NCI-H2171 treated with DMSO at 0.1 percent for 48 hours (cell line): ENCODE data around the gene MYH14.

Experiments used
- DNase-seq: peaks from one replicate; lab custom pipeline; 2025; lab: John Stamatoyannopoulos, UW

Gene MYH14

GRCh38 chr19:50203281-50204080 lies at the start of gene MYH14:
Gene MYH14, plus strand, starts transcription at chr19:50203622. Its CDS starts 6,744 bp downstream, at chr19:50210366.
- peak; percentile 95 for DNase-seq

- DNase-seq, result no peak
Measured at GRCh38 chr19:50154529-50154928, 48.9 kb upstream of the MYH14 start.

GRCh38 chr19:50155520-50156109 lies 47.8 kb upstream of the MYH14 start:
- DNase-seq, result peak; percentile 17

DNA sequence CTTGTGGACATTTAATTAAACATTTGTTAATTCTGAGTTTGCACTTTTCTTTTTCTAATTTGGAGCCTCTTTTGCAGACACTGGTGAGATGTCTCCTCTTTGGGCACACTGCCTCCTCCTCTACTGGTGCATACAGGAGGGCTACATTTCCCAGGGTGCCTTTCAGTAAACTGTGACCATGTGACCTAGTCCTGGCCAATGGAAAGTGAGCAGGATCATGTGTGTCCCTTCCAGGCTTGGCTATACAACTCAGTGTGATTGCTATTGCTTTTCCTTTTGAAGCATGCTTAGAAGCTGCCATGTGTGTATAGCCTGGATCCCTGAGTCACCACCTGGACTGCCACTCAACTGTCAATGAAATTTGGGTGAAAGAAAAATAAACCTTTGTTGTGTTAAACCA lies 44.8 kb upstream of the MYH14 start:
- DNase-seq, result no peak

GRCh38 chr19:50159078-50159477 lies 44.3 kb upstream of the MYH14 start:
- no peak for DNase-seq

DNA sequence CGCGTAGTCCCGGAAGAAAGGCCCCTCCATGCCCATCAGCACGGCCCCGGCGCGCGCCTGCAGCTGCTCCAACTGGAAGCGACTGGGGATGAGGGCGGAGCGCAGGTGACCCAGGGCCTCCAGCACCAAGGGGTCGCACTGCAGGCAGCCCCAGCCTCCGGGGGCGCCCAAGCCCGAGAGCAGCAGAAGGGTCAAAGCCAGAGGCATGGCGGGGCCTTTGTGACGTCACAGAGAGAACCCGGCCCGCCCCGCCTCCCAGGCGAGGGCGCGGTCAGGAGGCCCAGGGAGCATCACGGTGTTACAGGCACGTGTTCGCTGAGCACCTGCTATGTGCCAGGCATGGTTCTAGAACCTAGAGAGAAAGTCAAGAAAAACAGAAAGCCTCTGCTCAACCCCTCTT lies 40.4 kb upstream of the MYH14 start, which contains the start of gene IZUMO2:
Gene IZUMO2, minus strand, starts transcription at position 294 of the 400 bp plus-strand sequence. Its CDS starts 87 bp downstream, at position 207.
- DNase-seq, result no peak

- peak; percentile 86 for DNase-seq
Measured at GRCh38 chr19:50167314-50167721, 36.1 kb upstream of the MYH14 start.

DNA sequence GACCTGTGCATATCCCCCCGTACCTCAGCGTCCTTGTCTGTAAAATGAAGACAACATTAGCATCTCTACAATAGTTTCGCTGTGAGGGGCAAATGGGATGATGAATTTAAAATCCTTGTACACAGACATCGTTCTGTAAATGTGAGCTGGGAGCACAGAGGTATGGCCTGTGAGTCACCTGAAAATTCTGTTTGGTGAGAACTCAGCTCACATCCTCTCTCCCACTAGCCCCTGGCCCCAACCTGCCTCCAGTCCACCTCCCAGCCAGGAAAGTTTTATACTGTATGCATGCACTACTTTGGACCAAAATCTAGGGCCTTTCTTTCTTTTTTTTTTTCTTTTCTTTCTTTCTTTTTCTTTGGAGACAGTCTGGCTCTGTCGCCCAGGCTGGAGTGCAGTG lies 31.7 kb upstream of the MYH14 start:
- DNase-seq, result no peak

DNA sequence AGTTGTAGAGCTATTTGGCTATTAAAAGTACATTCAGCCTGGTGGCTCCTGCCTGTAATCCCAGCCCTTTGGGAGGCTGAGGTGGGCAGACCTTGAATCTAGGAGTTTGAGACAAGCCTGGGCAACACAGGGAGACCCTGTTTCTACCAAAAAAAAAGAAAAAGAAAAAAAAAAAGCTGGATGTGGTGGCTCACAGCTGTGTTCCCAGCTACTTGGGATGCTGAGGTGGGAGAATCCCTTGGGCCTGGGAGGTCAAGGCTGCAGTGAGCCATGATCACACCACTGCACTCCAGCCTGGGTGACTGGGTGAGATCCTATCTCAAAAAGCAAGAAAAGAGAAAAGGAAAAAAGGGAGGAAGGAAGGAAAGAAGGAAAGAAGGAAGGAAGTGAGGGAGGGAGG lies 30.7 kb upstream of the MYH14 start:
- DNase-seq, result no peak

DNA sequence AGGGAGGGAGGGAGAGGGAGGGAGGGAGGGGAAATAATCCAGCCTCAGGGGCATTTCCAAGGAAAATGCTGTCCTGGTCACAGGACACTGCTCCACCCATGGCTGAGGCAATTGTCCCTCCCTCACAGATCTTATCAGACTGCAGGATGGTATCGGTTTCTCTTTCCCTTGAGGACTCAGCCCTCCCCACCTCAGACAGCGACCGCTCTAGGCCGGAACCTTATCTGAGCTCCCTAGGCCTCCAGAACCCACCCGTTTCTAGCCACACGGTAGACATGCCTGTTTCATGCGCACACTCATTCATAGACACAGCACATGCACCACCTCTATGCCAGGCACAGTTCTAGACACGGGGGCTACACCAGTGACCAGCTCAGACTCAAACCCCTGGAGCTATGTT lies 30.3 kb upstream of the MYH14 start:
- no peak for DNase-seq

DNA sequence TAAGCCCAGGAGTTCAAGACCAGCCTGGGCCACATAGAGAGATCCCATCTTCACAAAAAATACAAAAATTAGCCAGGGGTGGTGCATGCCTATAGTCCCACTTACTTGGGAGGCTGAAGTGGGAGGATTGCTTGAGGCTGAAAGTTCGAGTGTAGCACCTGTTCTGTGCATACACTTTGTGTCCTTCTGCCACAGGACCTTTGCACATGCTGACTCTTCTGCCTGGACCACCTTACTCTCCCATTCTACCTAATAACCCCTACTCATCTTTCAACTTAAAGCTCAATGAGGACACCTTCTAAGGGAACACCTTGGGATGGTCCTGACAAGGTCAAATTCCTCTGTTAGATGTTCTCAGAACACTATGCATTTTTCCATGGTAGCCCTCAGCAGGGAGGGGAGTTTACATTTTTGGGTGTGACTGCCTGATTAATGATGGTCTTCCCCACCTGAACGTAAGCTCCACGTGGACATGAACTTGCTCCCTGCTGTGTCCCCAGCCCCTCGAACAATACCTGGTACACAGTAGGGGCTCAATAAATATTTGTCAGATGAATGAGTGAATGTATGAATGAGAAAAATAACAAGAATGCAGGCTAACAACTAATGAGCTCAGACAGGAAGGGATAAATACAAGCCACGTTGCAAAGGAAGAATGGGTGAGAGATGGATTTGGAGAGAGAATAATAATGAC lies 29.2 kb upstream of the MYH14 start:
- no peak for DNase-seq

DNA sequence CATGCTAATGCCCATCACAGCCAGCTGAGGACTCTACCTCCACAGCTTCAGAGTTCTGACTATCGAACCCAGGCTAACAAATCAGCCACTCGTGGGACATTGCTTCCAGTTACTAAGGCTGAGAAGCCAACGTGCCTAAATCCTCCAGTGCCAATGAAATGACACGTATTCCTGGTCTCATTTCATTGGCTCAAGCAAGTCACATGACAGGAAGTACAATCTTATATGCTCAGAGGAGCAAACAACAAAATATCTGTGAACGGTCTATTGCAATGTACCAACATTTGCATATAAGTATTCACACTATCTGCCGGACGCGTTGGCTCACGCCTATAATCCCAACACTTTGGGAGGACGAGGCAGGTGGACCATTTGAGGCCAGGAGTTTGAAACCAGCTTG lies 27.5 kb upstream of the MYH14 start:
- no peak for DNase-seq

GRCh38 chr19:50176775-50177174 lies 26.6 kb upstream of the MYH14 start:
- no peak for DNase-seq

GRCh38 chr19:50178320-50178719 lies 25.1 kb upstream of the MYH14 start:
- DNase-seq, result no peak

GRCh38 chr19:50178859-50179537 lies 24.4 kb upstream of the MYH14 start:
- DNase-seq, result no peak

- no peak for DNase-seq
Measured at GRCh38 chr19:50181121-50181520, 22.3 kb upstream of the MYH14 start.

- no peak for DNase-seq
Measured at GRCh38 chr19:50184196-50184595, 19.2 kb upstream of the MYH14 start.

DNA sequence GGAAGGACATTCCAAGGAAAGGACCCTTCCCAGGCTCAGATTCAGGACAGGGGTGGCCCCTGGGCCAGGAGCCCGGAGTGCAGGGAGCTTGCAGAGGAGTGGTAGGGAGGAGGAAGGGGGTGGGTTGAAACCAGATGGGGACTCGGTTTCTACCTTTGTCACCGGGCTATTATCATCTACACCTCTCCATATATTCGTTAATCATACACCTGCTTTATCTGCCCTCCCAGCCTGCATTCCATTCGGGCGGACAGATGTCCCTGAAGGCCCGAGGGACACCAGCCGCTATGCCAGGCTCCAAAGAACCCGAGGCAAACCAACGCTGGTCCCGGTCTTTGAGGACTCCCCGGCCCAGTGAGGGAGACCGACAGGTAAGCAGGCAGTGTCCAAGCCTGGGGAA lies 15.5 kb upstream of the MYH14 start:
- DNase-seq, result no peak

GRCh38 chr19:50189331-50189730 lies 14.1 kb upstream of the MYH14 start:
- no peak for DNase-seq

- no peak for DNase-seq
Measured at GRCh38 chr19:50190439-50190891, 13.0 kb upstream of the MYH14 start.

DNA sequence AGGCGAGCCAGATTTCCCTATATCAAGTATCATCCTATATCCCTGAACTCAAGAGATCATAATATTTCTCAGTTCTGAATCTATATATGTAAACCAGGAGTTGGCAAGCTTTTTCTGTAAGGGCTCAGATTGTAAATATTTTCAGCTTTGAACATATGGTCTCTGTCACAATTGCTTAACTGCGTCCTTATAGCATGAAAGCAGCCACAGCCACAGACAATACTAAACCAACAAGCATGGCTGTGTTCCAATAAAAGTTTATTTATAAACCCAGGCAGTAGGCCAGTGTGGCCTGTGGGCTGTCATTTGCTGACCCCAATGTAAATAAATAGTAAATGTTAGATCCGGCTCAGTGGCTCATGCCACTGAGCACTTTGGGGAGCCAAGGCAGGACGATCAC lies 12.2 kb upstream of the MYH14 start:
- DNase-seq, result peak; percentile 90

DNA sequence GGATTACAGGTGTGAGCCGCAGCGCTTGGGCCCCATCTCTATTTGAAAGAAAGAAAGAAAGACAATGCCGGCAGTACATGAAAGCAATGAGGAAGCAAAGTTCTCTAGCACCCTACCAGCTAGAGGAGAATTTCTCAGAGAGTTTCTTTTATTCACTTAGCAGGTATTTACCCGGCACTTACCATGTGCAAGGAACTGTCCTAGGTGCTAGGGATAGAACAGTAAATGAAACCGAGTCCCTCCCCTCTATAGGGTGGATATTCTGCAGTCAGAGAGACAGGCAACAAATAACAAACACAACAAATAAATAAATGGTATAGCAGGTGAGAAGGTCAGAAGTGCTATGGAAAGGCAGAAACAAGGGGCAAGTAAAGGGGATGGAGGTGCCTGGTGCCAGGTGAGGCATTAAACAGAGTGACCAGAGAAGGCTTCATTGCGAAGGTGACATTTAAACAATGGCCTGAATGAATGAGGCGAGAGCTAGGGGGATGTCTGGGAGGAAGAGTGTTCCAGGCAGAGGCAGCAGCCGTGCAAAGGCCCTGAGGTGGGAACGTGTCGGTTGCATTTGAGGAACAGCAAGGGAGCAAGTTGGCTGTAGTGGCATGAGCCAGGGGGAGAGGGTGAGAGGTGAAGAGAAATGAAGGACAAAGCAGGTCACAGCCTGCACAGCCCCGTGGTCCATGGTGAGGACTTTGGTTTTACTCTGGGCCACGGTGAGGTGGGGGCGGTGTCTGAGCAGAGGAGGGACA lies 10.8 kb upstream of the MYH14 start:
- no peak for DNase-seq
